Endothelial cell of umbilical vein (primary cell): ENCODE data around the gene CDKN1A. TPM values are rescaled to one million over a fixed set of nuclear protein-coding genes. Genes with fewer than 3 reads are reported as not detected.

Experiments
- BruUV-seq: library from RNA; stranded (reverse); fragments of 400-500 nt; replicated peaks from 2 replicates; lab custom pipeline; 2021; lab: Mats Ljungman, UMichigan
- CTCF ChIA-PET: fragments of 300-600, 350-600 bp; sonication (Branson Sonifier 250); formaldehyde crosslinking; loops from one replicate; lab custom pipeline; 2021; ENCODE audit warnings: antibody characterized with exemption, inconsistent platforms; lab: Charles Lee
- POLR2A ChIA-PET: fragments of 300-600, 350-600 bp; sonication (Branson Sonifier 250); formaldehyde crosslinking; loops from one replicate; lab custom pipeline; 2021; ENCODE audit warnings: antibody characterized with exemption, inconsistent platforms; lab: Charles Lee
- DNase-seq: peaks from one replicate; pipeline ENCODE4 v3.0.0-alpha.2; 2011; ENCODE audit warnings: low read depth, low spot score
- FAIRE-seq: peaks from 2 replicates; lab custom pipeline; 2011; peaks lifted over from hg19 to GRCh38; lab: Jason Lieb, UNC
- H2AFZ ChIP-seq: 2 replicates; pipeline ENCODE4 v1.6.0; 2012; ENCODE audit warnings: low read depth, low read length, control low read depth, inconsistent platforms
- H3K27ac ChIP-seq: 2 replicates; pipeline ENCODE4 v1.5.1; 2011; ENCODE audit warnings: low read depth, mild to moderate bottlenecking, control low read depth, low read length, moderate library complexity; ENCODE audit not compliant: insufficient read depth
- H3K27me3 ChIP-seq, 2 experiments: 2 replicates each; pipeline versions ENCODE4 v1.6.0 to v1.6.1; 2011; ENCODE audit warnings: low read length in 2 of 2, mixed read lengths in 1 of 2; ENCODE audit not compliant: control insufficient read depth in 2 of 2, insufficient read depth in 2 of 2
- H3K36me3 ChIP-seq, 2 experiments: 2 replicates in 1 of 2; 3 replicates in 1 of 2; pipeline ENCODE4 v1.5.1; 2011; ENCODE audit warnings: low read length in 2 of 2, mild to moderate bottlenecking in 1 of 2, moderate library complexity in 1 of 2; ENCODE audit not compliant: control insufficient read depth in 2 of 2, insufficient read depth in 2 of 2; ENCODE audit errors: extremely low read depth in 1 of 2
- H3K4me1 ChIP-seq: 3 replicates; pipeline ENCODE4 v1.5.1; 2011; ENCODE audit warnings: mild to moderate bottlenecking, low read length; ENCODE audit not compliant: control insufficient read depth, insufficient read depth; ENCODE audit errors: extremely low read depth
- H3K4me2 ChIP-seq: 2 replicates; pipeline ENCODE4 v1.6.1; 2011; ENCODE audit warnings: low read length, control low read depth, mixed read lengths; ENCODE audit not compliant: insufficient read depth
- H3K4me3 ChIP-seq, 3 experiments: fragments of 200-600 bp in 1 of 3; sonication (generic), shearing (Covaris generic) in 1 of 3; replicated peaks in 1 of 3; 2 replicates each; pipeline ENCODE4 v1.5.1; 2011 to 2016; ENCODE audit warnings: control low read depth in 3 of 3, low read length in 3 of 3, mild to moderate bottlenecking in 2 of 3, inconsistent platforms in 1 of 3, low read depth in 1 of 3, moderate library complexity in 1 of 3; ENCODE audit not compliant: insufficient read depth in 1 of 3
- H3K79me2 ChIP-seq: 2 replicates; pipeline ENCODE4 v1.6.0; 2012; ENCODE audit warnings: low read length, inconsistent platforms; ENCODE audit not compliant: control insufficient read depth, insufficient read depth
- H3K9ac ChIP-seq: replicated peaks from 2 replicates; pipeline ENCODE3; 2011; ENCODE audit warnings: low read length, control low read depth; ENCODE audit not compliant: insufficient read depth; ENCODE audit errors: extremely low read depth
- H3K9me1 ChIP-seq: replicated peaks from 3 replicates; pipeline ENCODE4 v1.6.0; 2011; ENCODE audit warnings: mild to moderate bottlenecking, low read length; ENCODE audit not compliant: control insufficient read depth, insufficient read depth; ENCODE audit errors: extremely low read depth
- H3K9me3 ChIP-seq: replicated peaks from 2 replicates; pipeline ENCODE4 v1.5.1; 2012; ENCODE audit warnings: low read length, inconsistent platforms; ENCODE audit not compliant: control insufficient read depth, insufficient read depth
- H4K20me1 ChIP-seq: replicated peaks from 2 replicates; pipeline ENCODE3; 2011; ENCODE audit warnings: mild to moderate bottlenecking, low read length; ENCODE audit not compliant: control insufficient read depth, insufficient read depth; ENCODE audit errors: extremely low read depth
- CTCF ChIP-seq, 2 donors: IDR thresholded peaks; 1 replicate in 1 of 2; 2 replicates in 1 of 2; pipeline ENCODE4 v1.5.1; 2011; ENCODE audit warnings: low read length in 2 of 2, mild to moderate bottlenecking in 2 of 2, moderate library complexity in 2 of 2, control low read depth in 1 of 2, inconsistent platforms in 1 of 2, low read depth in 1 of 2; ENCODE audit not compliant: insufficient read depth in 1 of 2; ENCODE audit errors: extremely low read depth in 1 of 2
- EZH2 ChIP-seq: IDR thresholded peaks from 2 replicates; pipeline ENCODE4 v1.6.1; 2012; ENCODE audit warnings: borderline replicate concordance, low read depth, mild to moderate bottlenecking, moderate library complexity, low read length, inconsistent platforms; ENCODE audit not compliant: severe bottlenecking
- FOS ChIP-seq: IDR thresholded peaks from 2 replicates; pipeline ENCODE4 v1.6.1; 2011; ENCODE audit warnings: mild to moderate bottlenecking, low read length, moderate library complexity, borderline replicate concordance; ENCODE audit not compliant: insufficient read depth
- GATA2 ChIP-seq: IDR thresholded peaks from 2 replicates; pipeline ENCODE4 v1.7.0; 2011; ENCODE audit warnings: low read depth, mild to moderate bottlenecking, moderate library complexity, mixed read lengths, low read length; ENCODE audit not compliant: insufficient read length, insufficient read depth
- JUN ChIP-seq: IDR thresholded peaks from 2 replicates; pipeline ENCODE4 v1.6.1; 2011; ENCODE audit warnings: borderline replicate concordance, low read depth; ENCODE audit not compliant: insufficient read length, insufficient read depth
- MAX ChIP-seq: IDR thresholded peaks from 2 replicates; pipeline ENCODE4 v1.6.1; 2011; ENCODE audit not compliant: insufficient read depth, insufficient read length
- MYC ChIP-seq: IDR thresholded peaks from one replicate; pipeline ENCODE4 v1.6.1; 2011; ENCODE audit warnings: mild to moderate bottlenecking, low read depth, low read length
- POLR2A ChIP-seq: IDR thresholded peaks from 2 replicates; pipeline ENCODE4 v1.6.1; 2012; ENCODE audit warnings: low read depth, mild to moderate bottlenecking, control low read depth, low read length
- POLR2AphosphoS5 ChIP-seq: IDR thresholded peaks from 2 replicates; pipeline ENCODE4 v1.6.1; 2012; ENCODE audit warnings: low read depth, mild to moderate bottlenecking, control low read depth, low read length, moderate library complexity; ENCODE audit not compliant: insufficient read depth
- dilution Hi-C: fragments of 300-500 bp; cut with MboI; formaldehyde crosslinking; loops from one replicate; pipeline ENCODE4 v1.15.0; 2019; ENCODE audit warnings: low sequenced_read_pairs; ENCODE audit not compliant: extremely low pct_ligation_motif_present
- intact Hi-C: fragments of 100-400 bp; cut with micrococcal nuclease; formaldehyde crosslinking; loops from one replicate; pipeline ENCODE4 v1.10.0; 2022
- polyA plus RNA-seq, 4 experiments: library from polyadenylated mRNA; depleted of rRNA in 3 of 4; stranded (reverse) in 3 of 4; unstranded in 1 of 4; fragments of >200 nt; gene quantifications; 2 replicates each; pipeline versions ENCODE4 v1.2.1 to v1.2.3, GENCODE V29; 2011 to 2012; ENCODE audit warnings: missing spikeins in 1 of 4
- total RNA-seq: library from RNA; stranded (reverse); gene quantifications from 2 replicates; pipeline ENCODE4 v1.2.3, GENCODE V29; 2021

CDKN1A gene
- total and polyA plus RNA-seq, 2 donors (not counting 3 experiments of a cell fraction or from before 2014, with no cell fraction given): 170 to 238 TPM

GRCh38 chr6:36638579-36638978, 39.9 kb upstream of the CDKN1A start:
- no TSS peak for BruUV-seq
- no peaks in the 10 kb centered on the region for H4K20me1 ChIP-seq
- TF ChIP-seq POLR2A: no peak
- TF ChIP-seq MAX: no peak
- TF ChIP-seq EZH2: no peak
- TF ChIP-seq POLR2AphosphoS5: no peak
- TF ChIP-seq GATA2: no peak
- TF ChIP-seq JUN: no peak
- no peak for TF ChIP-seq MYC
- TF ChIP-seq FOS: no peak
- no peak for TF ChIP-seq CTCF (IDR thresholded peaks at IDR 0.05; ENCODE audit: extremely low read depth in 1 of 2, insufficient read depth in 1 of 2, low read depth in 1 of 2, low read length in 2 of 2)
- H3K27me3 ChIP-seq: no peaks in the 10 kb centered on the region
- H3K36me3 ChIP-seq: no peaks in the 10 kb centered on the region
- no peaks in the 10 kb centered on the region for H3K9me1 ChIP-seq
- intact Hi-C loops (no loop called here), dilution Hi-C loops (no loop called here)
- H3K79me2 ChIP-seq: no peaks in the 10 kb centered on the region
- H3K9ac ChIP-seq: no peak overlapping the region
- peaks cover 6% of the 10 kb centered on the region for H3K4me1 ChIP-seq
- H3K4me2 ChIP-seq: no peak overlapping the region
- no peak overlapping the region for H3K27ac ChIP-seq
- no peak for FAIRE-seq
- no peak overlapping the region for H3K4me3 ChIP-seq
- no peak for DNase-seq
- ChIA-PET CTCF (no interaction called here), POLR2A (no interaction called here)
- H2AFZ ChIP-seq: no peak overlapping the region
- no peaks in the 10 kb centered on the region for H3K9me3 ChIP-seq
